IMR-90 (cell line): ENCODE measurements around the gene ITPK1. TPM values are rescaled to one million over a fixed set of nuclear protein-coding genes. Genes with fewer than 3 reads are reported as not detected.
A peak's percentile ranks its signal among the peaks of the same experiment; 100 is the strongest.

ENCODE experiments used
- ATAC-seq: fragments of 200-7000 bp; cut with Tn5 transposase; 2 replicates; pipeline ENCODE4 v1.9.1; 2020; ENCODE audit warnings: low read depth, mild to moderate bottlenecking, moderate library complexity
- BruUV-seq: library from RNA; stranded (reverse); fragments of 400-500 nt; replicated peaks from 2 replicates; lab custom pipeline; 2021; lab: Mats Ljungman, UMichigan
- CTCF ChIA-PET: fragments of 300-600 bp; formaldehyde crosslinking; extraction: SDS; loops from one replicate; lab custom pipeline; 2021; ENCODE audit warnings: antibody characterized with exemption; lab: Yijun Ruan, JAX
- POLR2A ChIA-PET: fragments of 300-600 bp; sonication (Branson Sonifier 250); formaldehyde crosslinking; loops from one replicate; lab custom pipeline; 2022; ENCODE audit warnings: antibody characterized with exemption; ENCODE audit not compliant: unreplicated experiment; lab: Charles Lee
- DNase-seq: peaks from one replicate; pipeline ENCODE4 v3.0.0; 2013
- H2AFZ ChIP-seq: replicated peaks from 2 replicates; pipeline ENCODE3; 2013; ENCODE audit warnings: low read length, mild to moderate bottlenecking; ENCODE audit not compliant: poor library complexity
- H2AK5ac ChIP-seq: 2 replicates; pipeline ENCODE4 v1.6.1; 2013; ENCODE audit warnings: low read depth, low read length, inconsistent platforms
- H2AK9ac ChIP-seq: replicated peaks from 2 replicates; pipeline ENCODE3; 2013; ENCODE audit warnings: mild to moderate bottlenecking, low read depth, low read length, moderate library complexity; ENCODE audit not compliant: poor library complexity
- H2BK120ac ChIP-seq: 2 replicates; pipeline ENCODE4 v1.6.1; 2013; ENCODE audit warnings: low read depth, low read length, inconsistent platforms
- H2BK15ac ChIP-seq: 3 replicates; pipeline ENCODE4 v1.6.1; 2013; ENCODE audit warnings: low read depth, low read length, inconsistent platforms
- H2BK20ac ChIP-seq: 2 replicates; pipeline ENCODE4 v1.6.1; 2013; ENCODE audit warnings: low read depth, mild to moderate bottlenecking, inconsistent platforms, low read length, moderate library complexity
- H2BK5ac ChIP-seq: 2 replicates; pipeline ENCODE4 v1.6.1; 2013; ENCODE audit warnings: mild to moderate bottlenecking, low read depth, low read length, inconsistent platforms; ENCODE audit not compliant: poor library complexity, severe bottlenecking
- H3K14ac ChIP-seq: replicated peaks from 2 replicates; pipeline ENCODE4 v1.6.1; 2013; ENCODE audit warnings: low read depth, low read length, inconsistent platforms
- H3K18ac ChIP-seq: 2 replicates; pipeline ENCODE4 v1.6.1; 2013; ENCODE audit warnings: low read depth, low read length, control low read depth
- H3K23ac ChIP-seq: 2 replicates; pipeline ENCODE4 v1.6.1; 2013; ENCODE audit warnings: low read depth, low read length, inconsistent platforms
- H3K27ac ChIP-seq: 2 replicates; pipeline ENCODE4 v1.5.1; 2013; ENCODE audit warnings: mild to moderate bottlenecking, control low read depth, low read length; ENCODE audit not compliant: insufficient read depth
- H3K27me3 ChIP-seq: 2 replicates; pipeline ENCODE4 v1.6.1; 2013; ENCODE audit warnings: low read length; ENCODE audit not compliant: control insufficient read depth, insufficient read depth
- H3K36me3 ChIP-seq: 2 replicates; pipeline ENCODE4 v1.6.1; 2013; ENCODE audit warnings: low read length, mixed read lengths; ENCODE audit not compliant: control insufficient read depth, insufficient read depth
- H3K4ac ChIP-seq: 2 replicates; pipeline ENCODE4 v1.6.1; 2013; ENCODE audit warnings: low read depth, low read length, inconsistent platforms
- H3K4me1 ChIP-seq: 2 replicates; pipeline ENCODE4 v1.6.1; 2013; ENCODE audit warnings: low read length, mixed read lengths; ENCODE audit not compliant: control insufficient read depth, insufficient read depth
- H3K4me2 ChIP-seq: 2 replicates; pipeline ENCODE4 v1.6.1; 2013; ENCODE audit warnings: low read depth, mild to moderate bottlenecking, control low read depth, low read length, moderate library complexity
- H3K4me3 ChIP-seq: 2 replicates; pipeline ENCODE4 v1.5.1; 2013; ENCODE audit warnings: low read depth, mild to moderate bottlenecking, control low read depth, low read length, moderate library complexity; ENCODE audit not compliant: insufficient read depth
- H3K56ac ChIP-seq: 2 replicates; pipeline ENCODE4 v1.6.1; 2013; ENCODE audit warnings: low read length, inconsistent platforms; ENCODE audit not compliant: insufficient read depth; ENCODE audit errors: extremely low read depth
- H3K79me1 ChIP-seq, 2 experiments: 2 replicates each; pipeline ENCODE4 v1.6.1; 2013; ENCODE audit warnings: low read length in 2 of 2, inconsistent platforms in 1 of 2, low read depth in 1 of 2
- H3K9ac ChIP-seq: 2 replicates; pipeline ENCODE4 v1.6.1; 2013; ENCODE audit warnings: low read depth, low read length, control low read depth
- H3K9me1 ChIP-seq: 2 replicates; pipeline ENCODE4 v1.6.1; 2013; ENCODE audit warnings: low read length, inconsistent platforms; ENCODE audit not compliant: insufficient read depth
- H3K9me3 ChIP-seq: 2 replicates; pipeline ENCODE4 v1.6.1; 2013; ENCODE audit warnings: low read length; ENCODE audit not compliant: control insufficient read depth, insufficient read depth
- H4K20me1 ChIP-seq: 2 replicates; pipeline ENCODE4 v1.6.1; 2013; ENCODE audit warnings: low read length, inconsistent platforms; ENCODE audit not compliant: insufficient read depth
- H4K5ac ChIP-seq: 2 replicates; pipeline ENCODE4 v1.6.1; 2013; ENCODE audit warnings: mild to moderate bottlenecking, low read depth, low read length, control low read depth
- H4K8ac ChIP-seq, 2 experiments: 2 replicates each; pipeline ENCODE4 v1.6.1; 2013; ENCODE audit warnings: low read depth in 2 of 2, low read length in 2 of 2, control low read depth in 1 of 2, inconsistent platforms in 1 of 2
- H4K91ac ChIP-seq: 2 replicates; pipeline ENCODE4 v1.6.1; 2013; ENCODE audit warnings: low read depth, low read length, inconsistent platforms; ENCODE audit not compliant: insufficient read depth
- BHLHE40 ChIP-seq: fragments of 150-350 bp; IDR thresholded peaks from 2 replicates; pipeline ENCODE4 v1.6.1; 2016; ENCODE audit warnings: mild to moderate bottlenecking, low read depth, low read length
- MAFK ChIP-seq: IDR thresholded peaks from 2 replicates; pipeline ENCODE4 v1.6.1; 2012; ENCODE audit warnings: low read depth, low read length, improper control_type of control experiment
- MAZ ChIP-seq: IDR thresholded peaks from 2 replicates; pipeline ENCODE4 v1.6.1; 2012; ENCODE audit warnings: low read depth, mild to moderate bottlenecking, low read length, improper control_type of control experiment, moderate library complexity, borderline replicate concordance
- POLR2A ChIP-seq: IDR thresholded peaks from 2 replicates; pipeline ENCODE4 v1.6.1; 2012; ENCODE audit warnings: mild to moderate bottlenecking, low read depth, low read length
- USF2 ChIP-seq: fragments of 150-350 bp; IDR thresholded peaks from 2 replicates; pipeline ENCODE4 v1.6.1; 2017; ENCODE audit warnings: mild to moderate bottlenecking, antibody characterized with exemption, low read length, low read depth
- WGBS, 2 experiments: methylation state at CpG; one replicate each; pipeline versions ENCODE4 v1.1.5 to v1.1.7; 2013; ENCODE audit warnings: missing lambda C conversion rate in 2 of 2; ENCODE audit not compliant: insufficient read length in 1 of 2; ENCODE audit errors: extremely low coverage in 2 of 2; 5-methylcytosine and 5-hydroxymethylcytosine counted together
- dilution Hi-C: fragments of 300-500 bp; cut with HindIII; formaldehyde crosslinking; loops from one replicate; pipeline ENCODE4 v1.14.3; 2018; ENCODE audit warnings: low sequenced_read_pairs; ENCODE audit not compliant: unreplicated experiment
- in situ Hi-C: fragments of 300-500 bp; cut with MboI; formaldehyde crosslinking; loops from 3 replicates; pipeline ENCODE4 v1.14.3; 2019; ENCODE audit warnings: low sequenced_read_pairs, inconsistent platforms, mixed read lengths
- intact Hi-C: fragments of 100-400 bp; cut with micrococcal nuclease; formaldehyde crosslinking; loops from 2 replicates; pipeline ENCODE4 v1.10.0; 2022
- polyA plus RNA-seq, 3 experiments: library from polyadenylated mRNA; depleted of rRNA; stranded (reverse); fragments of >200 nt; gene quantifications; 2 replicates each; pipeline ENCODE4 v1.2.3, GENCODE V29; 2012; ENCODE audit warnings: low replicate concordance in 1 of 3
- total RNA-seq: library from RNA; depleted of rRNA; stranded (reverse); fragments of >200 nt; gene quantifications from 2 replicates; pipeline ENCODE4 v1.2.3, GENCODE V29; 2012

ITPK1 gene
- total and polyA plus RNA-seq, 2 of the 4 experiments (the other 2 are of a cell fraction): 21.7 to 26.9 TPM

- no peaks in the 10 kb centered on the region for H3K36me3 ChIP-seq
- DNase-seq: no peak
- H2AK9ac ChIP-seq: peak overlapping the region; percentile 81
- no peaks in the 10 kb centered on the region for H3K27me3 ChIP-seq
- H3K4me3 ChIP-seq: peak overlapping the region; percentile 81
- in situ Hi-C loops: no loop called here
- H3K56ac ChIP-seq: no peak overlapping the region
- ChIA-PET CTCF (interaction anchor here (0.6 to 2.8 kb wide), 2 partner anchors 10 to 501 kb away, joined by 3 to 10 read pairs; no protein-coding TSS in a partner anchor), POLR2A (no interaction called here)
- H3K79me1 ChIP-seq: peaks cover 0 to 7% of the 10 kb centered on the region in 2 experiments; a peak in 2 of 4 replicates
- no peak for ATAC-seq
- peak overlapping the region; percentile 88 for H3K4me2 ChIP-seq
- no peak overlapping the region for H2AK5ac ChIP-seq
- H4K91ac ChIP-seq: no peak overlapping the region
- H3K18ac ChIP-seq: no peak overlapping the region
- no peak overlapping the region for H4K5ac ChIP-seq
- peaks cover 13% of the 10 kb centered on the region for H3K4me1 ChIP-seq
- no peak overlapping the region for H2BK20ac ChIP-seq
- H3K27ac ChIP-seq: no peak overlapping the region; the same call in 1 of the 2 replicates
- H2BK15ac ChIP-seq: no peak overlapping the region
- no peak overlapping the region for H2BK120ac ChIP-seq
- TF ChIP-seq MAFK (no peak), USF2 (no peak), MAZ (no peak), POLR2A (no peak), BHLHE40 (no peak)
- 2% methylated on average over 18 of the region's 38 CpGs; no CpG with 5 or more reads in 1 of the 2 experiments for WGBS, 2 experiments
- no peaks in the 10 kb centered on the region for H3K9me3 ChIP-seq
- H3K9me1 ChIP-seq: peaks cover 6% of the 10 kb centered on the region; the same call in 1 of the 2 replicates
- peak overlapping the region; percentile 66; the same call in 1 of the 2 replicates for H3K23ac ChIP-seq
- dilution Hi-C loops: no loop called here
- peak overlapping the region; percentile 84 for H3K9ac ChIP-seq
- H3K14ac ChIP-seq: no peak overlapping the region; the same call in 1 of the 2 replicates
- no peak overlapping the region for H2BK5ac ChIP-seq
- H3K4ac ChIP-seq: no peak overlapping the region
- BruUV-seq: no TSS peak
- no peak overlapping the region; a peak in 1 of 4 replicates for H4K8ac ChIP-seq
- peak overlapping the region; percentile 88 for H2AFZ ChIP-seq
- intact Hi-C loops: loop anchor here (1.0 to 5.0 kb wide), 4 partner anchors 70 to 428 kb away; partner anchors contain the start of genes BTBD7 and MOAP1
- peaks cover 3% of the 10 kb centered on the region; the same call in 1 of the 2 replicates for H4K20me1 ChIP-seq
Measured at GRCh38 chr14:93114713-93115068, 1.0 kb downstream of the ITPK1 start.
